Mesenchymal stem cell (in vitro differentiated cells and primary cell): ENCODE data around the gene STX2. TPM values are rescaled to one million over a fixed set of nuclear protein-coding genes. Genes with fewer than 3 reads are reported as not detected.

ENCODE experiments used
- DNase-seq: peaks from one replicate; pipeline ENCODE4 v3.0.0-alpha.2; 2013
- H2AFZ ChIP-seq: one replicate; pipeline ENCODE4 v1.6.1; 2013; ENCODE audit warnings: low read depth, mild to moderate bottlenecking, control low read depth, inconsistent platforms, low read length, moderate library complexity
- H2AK5ac ChIP-seq: 2 replicates; pipeline ENCODE4 v1.6.1; 2013; ENCODE audit warnings: low read length, moderate library complexity, mild to moderate bottlenecking, inconsistent platforms; ENCODE audit not compliant: severe bottlenecking
- H2BK120ac ChIP-seq: one replicate; pipeline ENCODE4 v1.6.1; 2013; ENCODE audit warnings: low read depth, mild to moderate bottlenecking, inconsistent platforms, low read length, moderate library complexity
- H2BK12ac ChIP-seq, 2 experiments: one replicate each; pipeline ENCODE4 v1.6.1; 2013; ENCODE audit warnings: inconsistent platforms in 2 of 2, low read length in 2 of 2, mild to moderate bottlenecking in 2 of 2, moderate library complexity in 2 of 2, control low read depth in 1 of 2
- H2BK15ac ChIP-seq: one replicate; pipeline ENCODE4 v1.6.1; 2013; ENCODE audit warnings: mild to moderate bottlenecking, low read depth, inconsistent platforms; ENCODE audit not compliant: poor library complexity, severe bottlenecking
- H2BK5ac ChIP-seq: 2 replicates; pipeline ENCODE4 v1.6.1; 2013; ENCODE audit warnings: low read depth, mild to moderate bottlenecking, low read length, control low read depth, inconsistent platforms; ENCODE audit not compliant: poor library complexity, severe bottlenecking
- H3K14ac ChIP-seq, 2 experiments: one replicate each; pipeline ENCODE4 v1.6.1; 2013; ENCODE audit warnings: inconsistent platforms in 2 of 2, low read length in 2 of 2, control low read depth in 1 of 2, mild to moderate bottlenecking in 1 of 2, moderate library complexity in 1 of 2
- H3K18ac ChIP-seq, 2 experiments: one replicate each; pipeline ENCODE4 v1.6.1; 2013; ENCODE audit warnings: inconsistent platforms in 2 of 2, low read length in 2 of 2, control low read depth in 1 of 2, low read depth in 1 of 2, mild to moderate bottlenecking in 1 of 2
- H3K23ac ChIP-seq, 2 experiments: one replicate each; pipeline ENCODE4 v1.6.1; 2013; ENCODE audit warnings: inconsistent platforms in 2 of 2, low read length in 2 of 2, mild to moderate bottlenecking in 2 of 2, moderate library complexity in 2 of 2, control low read depth in 1 of 2
- H3K27ac ChIP-seq: 2 replicates; pipeline ENCODE4 v1.5.1; 2013; ENCODE audit warnings: mild to moderate bottlenecking, moderate library complexity, low read length, control low read depth, inconsistent platforms; ENCODE audit not compliant: poor library complexity, severe bottlenecking
- H3K27me3 ChIP-seq, 2 experiments: 2 replicates each; pipeline versions ENCODE4 v1.6.1 to v1.7.0; 2013; ENCODE audit warnings: low read length in 2 of 2, mild to moderate bottlenecking in 2 of 2, moderate library complexity in 2 of 2, control low read depth in 1 of 2, inconsistent platforms in 1 of 2; ENCODE audit not compliant: control insufficient read depth in 1 of 2, insufficient read depth in 1 of 2
- H3K36me3 ChIP-seq, 2 experiments: 2 replicates each; pipeline versions ENCODE4 v1.6.1 to v1.7.0; 2013; ENCODE audit warnings: low read length in 2 of 2, control low read depth in 1 of 2, inconsistent platforms in 1 of 2, low read depth in 1 of 2, mild to moderate bottlenecking in 1 of 2; ENCODE audit not compliant: insufficient read depth in 2 of 2, control insufficient read depth in 1 of 2
- H3K4ac ChIP-seq, 2 experiments: one replicate each; pipeline ENCODE4 v1.6.1; 2013; ENCODE audit warnings: inconsistent platforms in 2 of 2, low read length in 2 of 2, mild to moderate bottlenecking in 2 of 2, moderate library complexity in 2 of 2, control low read depth in 1 of 2, low read depth in 1 of 2
- H3K4me1 ChIP-seq: 2 replicates; pipeline ENCODE4 v1.6.1; 2013; ENCODE audit warnings: low read depth, low read length, control low read depth; ENCODE audit not compliant: control insufficient read depth, insufficient read depth
- H3K4me2 ChIP-seq: 2 replicates; pipeline ENCODE4 v1.6.1; 2013; ENCODE audit warnings: low read length, mild to moderate bottlenecking, inconsistent platforms; ENCODE audit not compliant: poor library complexity, severe bottlenecking
- H3K4me3 ChIP-seq, 2 experiments: 2 replicates each; pipeline versions ENCODE4 v1.5.1 to v1.7.0; 2013; ENCODE audit warnings: low read length in 2 of 2, mild to moderate bottlenecking in 2 of 2, control low read depth in 1 of 2, low read depth in 1 of 2; ENCODE audit not compliant: insufficient read depth in 1 of 2
- H3K79me1 ChIP-seq: replicated peaks from 2 replicates; pipeline ENCODE4 v1.6.1; 2013; ENCODE audit warnings: mild to moderate bottlenecking, control low read depth, low read length, inconsistent platforms; ENCODE audit not compliant: poor library complexity, severe bottlenecking
- H3K9ac ChIP-seq: 2 replicates; pipeline ENCODE4 v1.7.0; 2013; ENCODE audit warnings: mild to moderate bottlenecking, low read length, moderate library complexity
- H3K9me3 ChIP-seq: 2 replicates; pipeline ENCODE4 v1.7.0; 2013; ENCODE audit warnings: mild to moderate bottlenecking, low read length; ENCODE audit not compliant: control insufficient read depth
- H4K8ac ChIP-seq: one replicate; pipeline ENCODE4 v1.6.1; 2013; ENCODE audit warnings: inconsistent platforms, mild to moderate bottlenecking, low read length, moderate library complexity
- H4K91ac ChIP-seq: one replicate; pipeline ENCODE4 v1.6.1; 2013; ENCODE audit warnings: mild to moderate bottlenecking, low read length, inconsistent platforms
- WGBS: methylation state at CpG from one replicate; pipeline ENCODE4 v1.1.7; 2013; ENCODE audit warnings: mixed read lengths; 5-methylcytosine and 5-hydroxymethylcytosine counted together
- small RNA-seq: library from polyadenylated mRNA; stranded (forward); fragments of <200 nt; extraction: miRNeasy Mini kit (QIAGEN cat#:217004); gene quantifications from one replicate; pipeline ENCODE3, GENCODE V24; 2013; ENCODE audit warnings: low read depth

STX2 gene

DNA sequence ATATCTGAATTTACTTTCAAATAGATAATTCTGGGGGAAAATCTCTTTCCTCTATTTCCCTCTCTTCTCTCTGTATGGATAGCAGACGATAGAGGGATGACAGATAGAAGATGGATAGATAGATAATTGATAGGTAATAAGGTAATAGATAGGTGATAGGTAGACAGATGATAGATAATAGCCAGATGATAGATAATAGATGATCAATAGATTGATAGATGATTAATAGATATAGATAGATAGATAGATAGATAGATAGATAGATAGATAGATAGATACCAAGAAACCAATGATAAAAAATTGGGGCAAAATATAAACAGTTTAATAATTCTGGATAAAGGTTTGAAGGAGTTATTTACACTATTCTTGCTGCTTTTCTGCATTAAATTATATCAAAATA lies 96.3 kb downstream of the STX2 start:
- H2BK5ac ChIP-seq: no peak overlapping the region
- no peak overlapping the region for H3K4me2 ChIP-seq
- H3K27me3 ChIP-seq: peaks cover 0 to 15% of the 10 kb centered on the region in 2 experiments
- no peak overlapping the region for H2BK120ac ChIP-seq
- no peak overlapping the region for H3K14ac ChIP-seq
- H2BK15ac ChIP-seq: no peak overlapping the region
- no peaks in the 10 kb centered on the region for H3K79me1 ChIP-seq
- H3K4me3 ChIP-seq: no peak overlapping the region
- H2AFZ ChIP-seq: no peak overlapping the region
- H2BK12ac ChIP-seq: no peak overlapping the region
- WGBS: no CpG with 5 or more reads among the region's 1 CpG
- H3K23ac ChIP-seq: no peak overlapping the region
- no peak overlapping the region for H3K27ac ChIP-seq
- no peak overlapping the region for H4K8ac ChIP-seq
- H3K9me3 ChIP-seq: peaks cover 3% of the 10 kb centered on the region
- no peak overlapping the region for H3K9ac ChIP-seq
- H3K36me3 ChIP-seq: no peaks in the 10 kb centered on the region
- H3K4me1 ChIP-seq: no peaks in the 10 kb centered on the region
- H2AK5ac ChIP-seq: no peak overlapping the region
- no peak overlapping the region for H3K18ac ChIP-seq
- H4K91ac ChIP-seq: no peak overlapping the region
- no peak for DNase-seq
- H3K4ac ChIP-seq: no peak overlapping the region

DNA sequence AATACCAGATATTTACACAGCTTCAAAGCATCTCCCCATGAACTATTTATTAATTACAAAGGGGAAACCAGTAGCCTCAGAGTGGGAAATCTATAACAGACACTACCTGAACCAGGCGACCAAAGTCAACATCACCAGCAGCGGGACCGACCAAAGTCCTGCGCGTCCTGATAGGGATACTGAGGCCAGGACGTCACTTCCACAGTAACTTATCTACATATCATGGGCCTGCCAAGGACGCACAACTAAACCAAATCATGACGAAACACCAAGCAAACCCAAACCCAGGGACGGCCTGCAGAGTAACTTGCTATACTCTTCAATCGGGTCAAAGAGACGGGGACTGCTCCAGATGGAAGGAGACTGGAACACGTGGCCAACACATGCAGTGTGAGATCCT lies 96.9 kb downstream of the STX2 start:
- no peak overlapping the region for H2BK12ac ChIP-seq
- H3K4me3 ChIP-seq: no peak overlapping the region
- no peaks in the 10 kb centered on the region for H3K36me3 ChIP-seq
- H3K4ac ChIP-seq: no peak overlapping the region
- peaks cover 0 to 14% of the 10 kb centered on the region in 2 experiments for H3K27me3 ChIP-seq
- no peak overlapping the region for H2BK15ac ChIP-seq
- H4K8ac ChIP-seq: no peak overlapping the region
- no peak overlapping the region for H3K4me2 ChIP-seq
- DNase-seq: no peak
- no peak overlapping the region for H3K27ac ChIP-seq
- no peak overlapping the region for H2BK5ac ChIP-seq
- peaks cover 3% of the 10 kb centered on the region for H3K9me3 ChIP-seq
- no peak overlapping the region for H3K18ac ChIP-seq
- no peak overlapping the region for H3K14ac ChIP-seq
- no peak overlapping the region for H3K23ac ChIP-seq
- no peak overlapping the region for H2AFZ ChIP-seq
- H2BK120ac ChIP-seq: no peak overlapping the region
- no peak overlapping the region for H2AK5ac ChIP-seq
- H4K91ac ChIP-seq: no peak overlapping the region
- no peaks in the 10 kb centered on the region for H3K79me1 ChIP-seq
- no peaks in the 10 kb centered on the region for H3K4me1 ChIP-seq
- no peak overlapping the region for H3K9ac ChIP-seq
- 92% methylated on average over 12 of the region's 12 CpGs for WGBS

Small RNAs within 50 kb of the gene (small RNA-seq; reads per million reads assigned to genes)
- gene RNU6-1077P: not detected
